ENCODE results near the gene ZMIZ1.

DNA sequence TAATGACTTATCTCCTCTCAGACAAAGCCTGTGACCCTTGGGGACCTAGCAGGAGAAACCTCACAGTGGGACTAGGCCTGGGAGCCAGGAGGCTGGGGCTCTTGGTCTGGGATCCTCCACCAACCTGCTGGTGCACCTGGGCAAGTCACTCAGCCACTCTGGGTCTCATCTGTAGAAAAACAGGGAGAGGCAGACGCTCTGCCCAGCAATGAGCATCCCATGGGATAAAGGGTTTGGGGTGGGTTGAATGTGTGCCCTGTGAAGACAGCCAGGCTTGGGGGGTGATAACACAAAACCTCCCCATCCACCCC lies 81.6 kb downstream of the ZMIZ1 start:
- TF ChIP-seq, protein P1, sequence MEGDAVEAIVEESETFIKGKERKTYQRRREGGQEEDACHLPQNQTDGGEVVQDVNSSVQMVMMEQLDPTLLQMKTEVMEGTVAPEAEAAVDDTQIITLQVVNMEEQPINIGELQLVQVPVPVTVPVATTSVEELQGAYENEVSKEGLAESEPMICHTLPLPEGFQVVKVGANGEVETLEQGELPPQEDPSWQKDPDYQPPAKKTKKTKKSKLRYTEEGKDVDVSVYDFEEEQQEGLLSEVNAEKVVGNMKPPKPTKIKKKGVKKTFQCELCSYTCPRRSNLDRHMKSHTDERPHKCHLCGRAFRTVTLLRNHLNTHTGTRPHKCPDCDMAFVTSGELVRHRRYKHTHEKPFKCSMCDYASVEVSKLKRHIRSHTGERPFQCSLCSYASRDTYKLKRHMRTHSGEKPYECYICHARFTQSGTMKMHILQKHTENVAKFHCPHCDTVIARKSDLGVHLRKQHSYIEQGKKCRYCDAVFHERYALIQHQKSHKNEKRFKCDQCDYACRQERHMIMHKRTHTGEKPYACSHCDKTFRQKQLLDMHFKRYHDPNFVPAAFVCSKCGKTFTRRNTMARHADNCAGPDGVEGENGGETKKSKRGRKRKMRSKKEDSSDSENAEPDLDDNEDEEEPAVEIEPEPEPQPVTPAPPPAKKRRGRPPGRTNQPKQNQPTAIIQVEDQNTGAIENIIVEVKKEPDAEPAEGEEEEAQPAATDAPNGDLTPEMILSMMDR (conservative IDR thresholded peaks at IDR 0.05; ENCODE audit: low read depth, low read length): no peak
- TF ChIP-seq EZH2 (IDR thresholded peaks at IDR 0.05; ENCODE audit: borderline replicate concordance, low read depth, low read length, poor library complexity, severe bottlenecking): no peak
